PC-9 (cell line): Measurements from ENCODE around the gene FAM3D.

ENCODE experiments used
- CTCF ChIP-seq: fragments of 200-600 bp; sonication (generic); conservative IDR thresholded peaks from 2 replicates; pipeline ENCODE4 v1.6.1; 2017; ENCODE audit warnings: mixed run types, antibody characterized with exemption, mild to moderate bottlenecking, moderate library complexity
- EZH2 ChIP-seq: fragments of 200-600 bp; sonication (generic); IDR thresholded peaks from 2 replicates; pipeline ENCODE4 v1.8.0; 2017; ENCODE audit warnings: antibody characterized with exemption, low read depth

DNA sequence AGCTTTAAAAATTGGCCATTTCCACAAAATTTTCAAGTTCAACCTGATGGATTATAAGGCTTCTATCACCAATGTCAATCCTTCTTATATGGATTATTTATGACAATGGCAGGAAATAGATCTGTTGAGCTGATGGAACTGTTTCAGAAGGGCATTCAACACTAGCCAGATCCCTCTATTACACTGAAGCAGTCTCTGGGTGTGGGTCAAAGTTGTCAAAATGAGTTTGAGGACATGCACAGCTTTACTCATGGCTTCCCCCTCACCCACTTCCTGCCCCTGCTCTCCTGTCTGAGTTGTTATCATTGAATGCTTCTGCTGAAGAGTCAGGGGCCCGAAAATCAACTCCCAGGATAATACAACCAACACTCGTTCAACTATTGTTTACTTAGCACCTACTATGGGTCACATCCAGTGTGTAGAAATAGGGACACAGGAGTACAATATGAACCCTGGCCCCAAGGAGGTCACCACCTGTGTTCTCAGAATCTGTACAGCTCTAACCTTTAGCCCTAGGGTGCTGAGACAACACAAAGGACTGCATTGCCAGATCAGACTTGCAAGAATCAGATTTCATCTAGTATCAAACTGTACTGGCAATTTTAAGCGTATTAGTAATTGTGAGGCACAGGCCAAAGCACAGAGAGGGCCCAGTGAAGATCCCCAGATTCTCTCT lies 41.7 kb upstream of the FAM3D start:
- TF ChIP-seq CTCF (no peak), EZH2 (no peak)
